CD14-positive monocyte (primary cell): Measurements from ENCODE around the gene CACNA1C. TPM values are rescaled to one million over a fixed set of nuclear protein-coding genes. Genes with fewer than 3 reads are reported as not detected.

Experiments
- DNase-seq, 3 donors: peaks; one replicate each; pipeline ENCODE4 v3.0.0-alpha.2; 2011 to 2022
- H2AFZ ChIP-seq: 2 replicates; pipeline ENCODE4 v1.6.0; 2012; ENCODE audit warnings: mild to moderate bottlenecking, low read depth, low read length, inconsistent platforms; ENCODE audit not compliant: insufficient read depth, poor library complexity, severe bottlenecking
- H3K27ac ChIP-seq, 2 donors: 1 replicate in 1 of 2; 2 replicates in 1 of 2; pipeline ENCODE4 v1.5.1; 2012 to 2013; ENCODE audit warnings: low read length in 2 of 2, control low read depth in 1 of 2, inconsistent platforms in 1 of 2, low read depth in 1 of 2, mild to moderate bottlenecking in 1 of 2
- H3K27me3 ChIP-seq, 2 donors: one replicate each; pipeline versions ENCODE4 v1.6.0 to v1.6.1; 2011 to 2013; ENCODE audit warnings: low read length in 2 of 2; ENCODE audit not compliant: control insufficient read depth in 2 of 2, insufficient read depth in 2 of 2
- H3K36me3 ChIP-seq, 2 donors: replicated peaks in 1 of 2; 1 replicate in 1 of 2; 2 replicates in 1 of 2; pipeline versions ENCODE4 v1.5.1 to v1.6.1; 2012 to 2013; ENCODE audit warnings: low read length in 2 of 2, control low read depth in 1 of 2, inconsistent platforms in 1 of 2, mild to moderate bottlenecking in 1 of 2; ENCODE audit not compliant: insufficient read depth in 2 of 2, control insufficient read depth in 1 of 2
- H3K4me1 ChIP-seq, 2 donors: 1 replicate in 1 of 2; 2 replicates in 1 of 2; pipeline versions ENCODE4 v1.5.1 to v1.6.1; 2012 to 2013; ENCODE audit warnings: low read length in 2 of 2, control low read depth in 1 of 2, inconsistent platforms in 1 of 2, mild to moderate bottlenecking in 1 of 2, moderate library complexity in 1 of 2; ENCODE audit not compliant: insufficient read depth in 2 of 2, control insufficient read depth in 1 of 2
- H3K4me2 ChIP-seq: replicated peaks from 2 replicates; pipeline ENCODE3; 2012; ENCODE audit warnings: low read length, moderate library complexity, mild to moderate bottlenecking; ENCODE audit not compliant: poor library complexity, severe bottlenecking; ENCODE audit errors: extremely low read depth
- H3K4me3 ChIP-seq, 3 experiments: fragments of 200-600 bp in 1 of 3; sonication (generic) in 1 of 3; replicated peaks in 1 of 3; 1 replicate in 2 of 3; 2 replicates in 1 of 3; pipeline ENCODE4 v1.5.1; 2011 to 2013; ENCODE audit warnings: low read length in 3 of 3, mild to moderate bottlenecking in 3 of 3, control low read depth in 2 of 3, low read depth in 2 of 3, inconsistent platforms in 1 of 3, moderate library complexity in 1 of 3
- H3K79me2 ChIP-seq: 2 replicates; pipeline ENCODE4 v1.6.0; 2012; ENCODE audit warnings: mild to moderate bottlenecking, control low read depth, inconsistent platforms, low read length, moderate library complexity; ENCODE audit not compliant: insufficient read depth
- H3K9ac ChIP-seq: 2 replicates; pipeline ENCODE4 v1.6.0; 2017; ENCODE audit warnings: low read length, mild to moderate bottlenecking; ENCODE audit not compliant: insufficient read depth, poor library complexity, severe bottlenecking
- H3K9me3 ChIP-seq, 2 donors: replicated peaks in 1 of 2; 1 replicate in 1 of 2; 2 replicates in 1 of 2; pipeline versions ENCODE4 v1.5.1 to v1.6.1; 2012 to 2013; ENCODE audit warnings: low read length in 2 of 2, control low read depth in 1 of 2; ENCODE audit not compliant: control insufficient read depth in 1 of 2, insufficient read depth in 1 of 2
- H4K20me1 ChIP-seq: 2 replicates; pipeline ENCODE4 v1.6.0; 2012; ENCODE audit warnings: mild to moderate bottlenecking, low read length, control low read depth, moderate library complexity; ENCODE audit not compliant: insufficient read depth
- H3K27ac Mint-ChIP-seq, 7 donors: one replicate each; pipeline ENCODE4 v1.8.0; 2020; ENCODE audit warnings: mild to moderate bottlenecking in 7 of 7, mixed read lengths in 7 of 7, moderate library complexity in 6 of 7, inconsistent platforms in 2 of 7
- H3K27me3 Mint-ChIP-seq, 3 donors: one replicate each; pipeline ENCODE4 v1.8.0; 2021 to 2022; ENCODE audit warnings: low read depth in 3 of 3, mild to moderate bottlenecking in 3 of 3, mixed read lengths in 3 of 3, moderate library complexity in 3 of 3, inconsistent platforms in 1 of 3
- H3K36me3 Mint-ChIP-seq, 2 donors: one replicate each; pipeline ENCODE4 v1.8.0; 2020; ENCODE audit warnings: mixed read lengths in 2 of 2, inconsistent platforms in 1 of 2, mild to moderate bottlenecking in 1 of 2
- H3K4me1 Mint-ChIP-seq: one replicate; pipeline ENCODE4 v1.8.0; 2020; ENCODE audit warnings: mild to moderate bottlenecking, mixed read lengths
- H3K4me3 Mint-ChIP-seq, 2 donors: one replicate each; pipeline ENCODE4 v1.8.0; 2020; ENCODE audit warnings: mild to moderate bottlenecking in 2 of 2, mixed read lengths in 2 of 2, moderate library complexity in 1 of 2
- H3K9me3 Mint-ChIP-seq, 7 donors: one replicate each; pipeline ENCODE4 v1.8.0; 2020 to 2022; ENCODE audit warnings: mixed read lengths in 7 of 7, mild to moderate bottlenecking in 6 of 7, moderate library complexity in 6 of 7, inconsistent platforms in 2 of 7
- CTCF ChIP-seq: fragments of 200-600 bp; IDR thresholded peaks from one replicate; pipeline ENCODE4 v1.8.0; 2022; ENCODE audit warnings: antibody characterized with exemption, mild to moderate bottlenecking
- WGBS: methylation state at CpG from one replicate; pipeline ENCODE4 v1.1.5; 2013; ENCODE audit warnings: missing lambda C conversion rate; ENCODE audit not compliant: insufficient coverage; 5-methylcytosine and 5-hydroxymethylcytosine counted together
- intact Hi-C, 2 donors: fragments of 100-400 bp; cut with micrococcal nuclease; formaldehyde crosslinking; loops; one replicate each; pipeline versions ENCODE4 v1.15.0 to v1.15.1; 2023
- polyA plus RNA-seq, 3 donors: library from polyadenylated mRNA; depleted of rRNA in 1 of 3; unstranded in 2 of 3; stranded (reverse) in 1 of 3; fragments of 300-500 nt in 2 of 3; fragments of >200 nt in 1 of 3; fragmentation: Illumina TruSeq in 2 of 3; gene quantifications; 1 replicate in 2 of 3; 2 replicates in 1 of 3; pipeline ENCODE4 v1.2.3, GENCODE V29; 2012 to 2021

Gene CACNA1C
- polyA plus RNA-seq, 3 donors, result not detected

DNA sequence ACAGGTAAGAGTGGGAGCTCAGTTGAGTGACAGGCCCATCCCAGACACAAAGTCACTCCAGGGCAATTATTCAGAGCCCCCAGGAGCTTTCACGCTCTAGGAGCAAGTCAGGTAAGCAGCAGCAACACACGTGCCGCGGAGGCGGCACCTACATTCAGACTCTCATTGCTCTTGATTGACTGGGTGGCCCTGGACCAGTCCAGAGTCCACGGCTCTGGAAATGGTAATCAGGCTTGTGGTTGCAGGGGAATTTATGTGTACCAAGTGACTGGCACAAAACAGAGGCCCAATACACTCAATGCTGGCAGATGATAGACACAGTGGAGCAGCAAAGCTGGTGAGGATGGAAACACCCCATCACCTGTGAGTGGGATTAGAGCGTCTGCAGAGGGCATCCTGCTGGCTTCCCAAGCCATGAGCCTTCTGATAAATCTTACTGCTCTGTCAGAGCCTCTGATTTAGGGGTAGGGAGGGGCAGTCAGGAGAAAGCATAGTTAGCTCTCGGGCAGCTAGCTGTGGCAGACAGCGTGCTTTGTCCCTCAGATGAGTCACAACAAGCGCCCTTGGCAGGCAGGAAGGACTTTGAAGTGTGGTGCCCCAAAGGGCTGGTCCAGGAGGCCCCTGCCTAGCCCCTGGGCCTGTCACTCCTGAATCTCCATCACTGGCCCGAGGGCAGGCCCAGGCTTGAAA is 344.7 kb downstream of the CACNA1C start:
- Histone ChIP-seq H3K36me3 (no peaks in the 10 kb centered on the region), H3K4me3 (no peak overlapping the region), H3K27me3 (no peaks in the 10 kb centered on the region), H4K20me1 (no peaks in the 10 kb centered on the region), H3K4me2 (no peak overlapping the region), H3K27ac (no peak overlapping the region), H2AFZ (no peak overlapping the region), H3K9me3 (no peaks in the 10 kb centered on the region), H3K79me2 (no peaks in the 10 kb centered on the region), H3K9ac (no peak overlapping the region), H3K4me1 (no peaks in the 10 kb centered on the region)
- 97% methylated on average over 9 of the region's 11 CpGs for WGBS
- peaks cover 1 to 5% (median 2%) of the 10 kb centered on the region in 3 donors for H3K27me3 Mint-ChIP-seq
- no peaks in the 10 kb centered on the region for H3K9me3 Mint-ChIP-seq
- H3K27ac Mint-ChIP-seq, result no peak overlapping the region
- H3K4me3 Mint-ChIP-seq, result no peak overlapping the region
- no peaks in the 10 kb centered on the region for H3K36me3 Mint-ChIP-seq
- DNase-seq, result no peak
- no peaks in the 10 kb centered on the region for H3K4me1 Mint-ChIP-seq
- intact Hi-C loops, result no loop called here
- no peak for TF ChIP-seq CTCF

DNA sequence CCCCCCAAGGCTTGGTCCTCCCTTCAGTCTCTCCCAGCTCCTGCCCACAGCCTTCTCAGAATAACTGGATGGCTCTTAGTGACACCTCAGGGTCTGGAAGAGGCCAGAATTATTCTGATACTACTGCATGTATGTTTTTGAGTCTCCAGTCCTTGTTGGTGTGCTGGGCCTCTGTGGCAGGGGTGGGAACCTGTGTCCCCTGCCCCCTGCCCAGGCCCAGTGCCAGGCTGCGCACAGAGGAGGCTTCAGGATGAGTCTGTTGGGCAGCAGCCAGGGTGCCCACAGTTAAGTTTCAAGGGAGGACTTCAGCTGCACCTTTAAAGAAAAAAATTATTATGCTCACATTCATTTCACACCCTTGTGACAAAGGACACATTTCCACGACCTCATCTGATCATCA is 348.3 kb downstream of the CACNA1C start:
- no CpG with 5 or more reads among the region's 2 CpGs for WGBS
- intact Hi-C loops, result loop anchor here in 1 of 2 donors (10.0 kb wide), 1 partner anchor 174 kb away; no protein-coding TSS in a partner anchor
- TF ChIP-seq CTCF, result no peak
- Histone ChIP-seq H3K36me3 (no peaks in the 10 kb centered on the region), H3K4me3 (no peak overlapping the region), H3K4me1 (no peaks in the 10 kb centered on the region), H4K20me1 (no peaks in the 10 kb centered on the region), H3K9ac (no peak overlapping the region), H3K27ac (no peak overlapping the region), H3K9me3 (no peaks in the 10 kb centered on the region), H2AFZ (no peak overlapping the region), H3K27me3 (no peaks in the 10 kb centered on the region), H3K79me2 (no peaks in the 10 kb centered on the region), H3K4me2 (no peak overlapping the region)
- Mint-ChIP-seq H3K4me1 (peaks cover 7% of the 10 kb centered on the region), H3K27ac (peak overlapping the region in 1 of 7 donors; percentile 8), H3K9me3 (no peaks in the 10 kb centered on the region), H3K4me3 (no peak overlapping the region), H3K36me3 (no peaks in the 10 kb centered on the region), H3K27me3 (peaks cover 0 to 5% (median 1%) of the 10 kb centered on the region in 3 donors)
- DNase-seq, result no peak
